HG03342 (cell line): Measurements from ENCODE around the gene CFAP251.
"Not testable (repeated sequence)": the region's sequence is repeated elsewhere in the genome, so short reads cannot be mapped to it uniquely, and the experiment has no call there.

Experiments
- ATAC-seq: cut with Tn5 transposase; IDR thresholded peaks from one replicate; pipeline ENCODE4 v1.9.1; 2021; ENCODE audit warnings: mild to moderate bottlenecking, moderate library complexity; ENCODE audit not compliant: unreplicated experiment

CFAP251 gene

GRCh38 chr12:121917950-121918678 is at the start of gene CFAP251:
Gene CFAP251, plus strand, starts transcription at chr12:121918592. Its CDS starts 2,714 bp downstream, at chr12:121921306.
- ATAC-seq: peak; percentile 96

- ATAC-seq: not testable (repeated sequence)
Measured at GRCh38 chr12:121869229-121869628, 49.2 kb upstream of the CFAP251 start.

- ATAC-seq: no peak
Measured at GRCh38 chr12:121871467-121871866, 46.9 kb upstream of the CFAP251 start.

GRCh38 chr12:121872546-121873215 is 45.7 kb upstream of the CFAP251 start:
- ATAC-seq: no peak

- ATAC-seq: no peak
Measured at GRCh38 chr12:121873216-121873569, 45.2 kb upstream of the CFAP251 start.

- no peak for ATAC-seq
Measured at GRCh38 chr12:121874071-121874470, 44.3 kb upstream of the CFAP251 start.

GRCh38 chr12:121875582-121875981 is 42.8 kb upstream of the CFAP251 start:
- no peak for ATAC-seq

GRCh38 chr12:121876080-121876447 is 42.3 kb upstream of the CFAP251 start:
- ATAC-seq: not testable (repeated sequence)

- no peak for ATAC-seq
Measured at GRCh38 chr12:121883315-121883660, 35.1 kb upstream of the CFAP251 start.

GRCh38 chr12:121885129-121885528 is 33.3 kb upstream of the CFAP251 start:
- ATAC-seq: not testable (repeated sequence)

GRCh38 chr12:121888083-121888477 is 30.3 kb upstream of the CFAP251 start:
- no peak for ATAC-seq

- ATAC-seq: peak; percentile 89
Measured at GRCh38 chr12:121888478-121889273, 29.7 kb upstream of the CFAP251 start, which contains the start of gene PSMD9. Gene PSMD9, plus strand, starts transcription at chr12:121888790. Its CDS starts 67 bp downstream, at chr12:121888857.

- no peak for ATAC-seq
Measured at GRCh38 chr12:121889274-121889624, 29.1 kb upstream of the CFAP251 start.

- not testable (repeated sequence) for ATAC-seq
Measured at GRCh38 chr12:121889661-121890060, 28.7 kb upstream of the CFAP251 start.

GRCh38 chr12:121892673-121893561 is 25.5 kb upstream of the CFAP251 start:
- ATAC-seq: no peak

- ATAC-seq: no peak
Measured at GRCh38 chr12:121893961-121894460, 24.4 kb upstream of the CFAP251 start.

GRCh38 chr12:121894633-121895032 is 23.8 kb upstream of the CFAP251 start:
- ATAC-seq: no peak

- ATAC-seq: no peak
Measured at GRCh38 chr12:121898287-121898686, 20.1 kb upstream of the CFAP251 start.

GRCh38 chr12:121899590-121899989 is 18.8 kb upstream of the CFAP251 start:
- no peak for ATAC-seq

GRCh38 chr12:121903202-121903601 is 15.2 kb upstream of the CFAP251 start:
- no peak for ATAC-seq

GRCh38 chr12:121905746-121906145 is 12.6 kb upstream of the CFAP251 start:
- ATAC-seq: no peak
